GM21526 (cell line): Measurements from ENCODE around the gene MICAL1.

ENCODE experiments used
- ATAC-seq: cut with Tn5 transposase; IDR thresholded peaks from one replicate; pipeline ENCODE4 v1.9.1; 2021; ENCODE audit warnings: moderate library complexity; ENCODE audit not compliant: unreplicated experiment, low FRiP score

MICAL1 gene

GRCh38 chr6:109440331-109441068 lies 15.1 kb downstream of the MICAL1 start, which contains the start of the genes PPIL6 and SMPD2:
Gene PPIL6 (minus strand): TSS chr6:109440628. CDS start chr6:109440590, 38 bp downstream.
Gene SMPD2 (plus strand): TSS chr6:109440724. CDS start chr6:109441122, 398 bp downstream.
- peak; percentile 79 for ATAC-seq

- ATAC-seq = no peak
Observed at GRCh38 chr6:109436041-109436440, 19.5 kb downstream of the MICAL1 start.

- ATAC-seq = no peak
Observed at GRCh38 chr6:109434456-109434855, 21.1 kb downstream of the MICAL1 start.

GRCh38 chr6:109429496-109429895 lies 26.1 kb downstream of the MICAL1 start:
- no peak for ATAC-seq

- no peak for ATAC-seq
Observed at GRCh38 chr6:109428889-109429477, 26.6 kb downstream of the MICAL1 start.

GRCh38 chr6:109424946-109425345 lies 30.6 kb downstream of the MICAL1 start:
- no peak for ATAC-seq

- no peak for ATAC-seq
Observed at GRCh38 chr6:109421184-109421583, 34.4 kb downstream of the MICAL1 start.

GRCh38 chr6:109420751-109421150 lies 34.8 kb downstream of the MICAL1 start:
- ATAC-seq = no peak

GRCh38 chr6:109417646-109418045 lies 37.9 kb downstream of the MICAL1 start:
- ATAC-seq = no peak

GRCh38 chr6:109411034-109411433 lies 44.5 kb downstream of the MICAL1 start:
- no peak for ATAC-seq

GRCh38 chr6:109406196-109406595 lies 49.4 kb downstream of the MICAL1 start:
- no peak for ATAC-seq

- no peak for ATAC-seq
Observed at GRCh38 chr6:109397020-109397419, 58.6 kb downstream of the MICAL1 start.

- ATAC-seq = no peak
Observed at GRCh38 chr6:109396046-109396718, 59.4 kb downstream of the MICAL1 start.
